Body of pancreas (tissue), 4 donors: ENCODE results near the gene BPIFB4. TPM values are rescaled to one million over a fixed set of nuclear protein-coding genes. Genes with fewer than 3 reads are reported as not detected.
"Not testable (repeated sequence)": the region's sequence is repeated elsewhere in the genome, so short reads cannot be mapped to it uniquely, and the experiment has no call there.

ENCODE experiments used
- ATAC-seq: fragments of 150-250 bp; one replicate; pipeline ENCODE4 v1.9.1; 2016
- DNase-seq, 4 donors: peaks; one replicate each; pipeline ENCODE4 v3.0.0-alpha.2; 2019
- H3K27ac ChIP-seq, 4 donors: fragments of 200-600 bp; sonication (generic); 1 replicate in 3 of 4; 2 replicates in 1 of 4; pipeline versions ENCODE4 v1.5.1 to v1.6.1; 2016 to 2019; ENCODE audit warnings: mild to moderate bottlenecking in 1 of 4, mixed read lengths in 1 of 4, moderate library complexity in 1 of 4
- H3K27me3 ChIP-seq, 2 donors: fragments of 200-600 bp; sonication (generic); one replicate each; pipeline ENCODE4 v1.6.0; 2016; ENCODE audit warnings: mild to moderate bottlenecking in 1 of 2
- H3K36me3 ChIP-seq, 2 donors: fragments of 200-600 bp; sonication (generic); replicated peaks in 1 of 2; 2 replicates each; pipeline ENCODE4 v1.5.1; 2016; ENCODE audit warnings: low read depth in 2 of 2; ENCODE audit not compliant: insufficient read depth in 1 of 2
- H3K4me1 ChIP-seq: fragments of 200-600 bp; sonication (generic); one replicate; pipeline ENCODE4 v1.6.0; 2016
- H3K4me3 ChIP-seq, 2 donors: fragments of 200-600 bp; sonication (generic); 1 replicate in 1 of 2; 2 replicates in 1 of 2; pipeline ENCODE4 v1.5.1; 2016 to 2019
- H3K9me3 ChIP-seq, 3 donors: fragments of 200-600 bp; sonication (generic); 1 replicate in 2 of 3; 2 replicates in 1 of 3; pipeline ENCODE4 v1.5.1; 2016
- POLR2A ChIP-seq, 3 donors: fragments of 450-650 bp; IDR thresholded peaks; one replicate each; pipeline ENCODE4 v1.6.1; 2016; ENCODE audit warnings: antibody characterized with exemption in 3 of 3, mild to moderate bottlenecking in 2 of 3
- WGBS, 2 donors: methylation state at CpG; one replicate each; pipeline ENCODE4 v1.1.5; 2017; 5-methylcytosine and 5-hydroxymethylcytosine counted together
- intact Hi-C: fragments of 100-400 bp; cut with DNase I; formaldehyde crosslinking; loops from one replicate; pipeline ENCODE4 v1.15.1; 2023
- total RNA-seq, 2 donors: library from RNA; depleted of rRNA; stranded (reverse); fragments of >200 nt; gene quantifications; one replicate each; pipeline ENCODE4 v1.1.0, GENCODE V29; 2016
- TF ChIP-seq, protein P1 (sequence below), 7 experiments: fragments of 450-650 bp in 4 of 7; fragments of 200-600 bp in 3 of 7; sonication (generic) in 3 of 7; IDR thresholded peaks; one replicate each; pipeline ENCODE4 v1.5.1; 2016 to 2019; ENCODE audit warnings: antibody characterized with exemption in 7 of 7

BPIFB4 gene
- total RNA-seq, 2 donors from 2014 or later: not detected

DNA sequence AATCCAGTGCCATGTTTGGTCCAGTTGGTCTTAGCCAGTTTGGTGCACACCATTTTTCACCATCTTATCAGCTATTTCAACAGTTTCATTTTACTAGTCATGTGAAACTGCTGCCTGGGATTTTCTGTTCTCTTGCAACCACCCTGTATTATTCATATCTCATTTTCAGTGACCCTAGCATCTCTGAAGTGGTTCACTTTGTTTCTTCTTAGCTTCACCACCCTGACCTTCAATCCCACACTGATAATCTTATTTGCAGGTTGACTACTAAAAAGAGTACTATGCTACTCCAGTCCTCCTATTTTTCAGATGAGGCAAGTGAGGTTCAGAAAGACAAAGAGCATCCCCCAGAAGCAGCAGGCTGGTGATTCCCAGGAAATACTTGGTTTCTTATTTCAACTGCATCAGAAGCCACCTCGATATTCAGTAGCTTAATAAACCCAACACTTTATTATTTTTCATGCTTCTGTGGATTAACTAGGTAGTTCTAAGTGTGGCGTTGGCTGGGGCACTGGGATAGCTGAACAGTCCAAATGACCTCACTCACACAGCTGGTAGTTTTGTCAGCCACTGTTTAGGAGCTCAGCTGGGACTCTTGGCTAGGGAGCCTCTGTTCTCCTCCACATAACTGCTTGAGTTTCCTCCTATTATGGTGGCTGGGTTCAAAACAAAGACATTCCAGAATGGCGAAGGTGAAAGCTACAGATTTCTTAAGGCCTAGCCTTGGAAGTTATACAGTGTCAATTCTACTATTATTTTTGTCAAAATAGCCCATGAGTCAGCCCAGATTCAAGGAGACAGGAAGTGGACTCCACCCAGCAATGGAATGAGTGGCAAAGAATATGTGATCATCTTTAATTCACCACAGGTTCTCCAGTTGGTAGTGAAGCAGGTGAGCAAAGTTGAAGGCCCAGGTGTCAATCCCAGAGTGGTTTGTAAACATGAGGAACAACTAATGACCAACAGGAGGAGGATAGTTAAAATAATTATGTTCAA lies 40.6 kb downstream of the BPIFB4 start:
- intact Hi-C loops: no loop called here
- DNase-seq (no peak), ATAC-seq (no peak)
- no peaks in the 10 kb centered on the region for H3K36me3 ChIP-seq
- TF ChIP-seq, protein P1, sequence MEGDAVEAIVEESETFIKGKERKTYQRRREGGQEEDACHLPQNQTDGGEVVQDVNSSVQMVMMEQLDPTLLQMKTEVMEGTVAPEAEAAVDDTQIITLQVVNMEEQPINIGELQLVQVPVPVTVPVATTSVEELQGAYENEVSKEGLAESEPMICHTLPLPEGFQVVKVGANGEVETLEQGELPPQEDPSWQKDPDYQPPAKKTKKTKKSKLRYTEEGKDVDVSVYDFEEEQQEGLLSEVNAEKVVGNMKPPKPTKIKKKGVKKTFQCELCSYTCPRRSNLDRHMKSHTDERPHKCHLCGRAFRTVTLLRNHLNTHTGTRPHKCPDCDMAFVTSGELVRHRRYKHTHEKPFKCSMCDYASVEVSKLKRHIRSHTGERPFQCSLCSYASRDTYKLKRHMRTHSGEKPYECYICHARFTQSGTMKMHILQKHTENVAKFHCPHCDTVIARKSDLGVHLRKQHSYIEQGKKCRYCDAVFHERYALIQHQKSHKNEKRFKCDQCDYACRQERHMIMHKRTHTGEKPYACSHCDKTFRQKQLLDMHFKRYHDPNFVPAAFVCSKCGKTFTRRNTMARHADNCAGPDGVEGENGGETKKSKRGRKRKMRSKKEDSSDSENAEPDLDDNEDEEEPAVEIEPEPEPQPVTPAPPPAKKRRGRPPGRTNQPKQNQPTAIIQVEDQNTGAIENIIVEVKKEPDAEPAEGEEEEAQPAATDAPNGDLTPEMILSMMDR (IDR thresholded peaks at IDR 0.05): no peak
- TF ChIP-seq POLR2A (IDR thresholded peaks at IDR 0.05): no peak
- H3K4me3 ChIP-seq: no peak overlapping the region
- H3K9me3 ChIP-seq: peaks cover 0 to 8% (median 0%) of the 10 kb centered on the region in 3 donors
- H3K27me3 ChIP-seq: no peaks in the 10 kb centered on the region
- H3K4me1 ChIP-seq: peaks cover 12% of the 10 kb centered on the region
- no peak overlapping the region for H3K27ac ChIP-seq
- 73 to 77% methylated on average over 3 of the region's 3 CpGs for WGBS, 2 donors

DNA sequence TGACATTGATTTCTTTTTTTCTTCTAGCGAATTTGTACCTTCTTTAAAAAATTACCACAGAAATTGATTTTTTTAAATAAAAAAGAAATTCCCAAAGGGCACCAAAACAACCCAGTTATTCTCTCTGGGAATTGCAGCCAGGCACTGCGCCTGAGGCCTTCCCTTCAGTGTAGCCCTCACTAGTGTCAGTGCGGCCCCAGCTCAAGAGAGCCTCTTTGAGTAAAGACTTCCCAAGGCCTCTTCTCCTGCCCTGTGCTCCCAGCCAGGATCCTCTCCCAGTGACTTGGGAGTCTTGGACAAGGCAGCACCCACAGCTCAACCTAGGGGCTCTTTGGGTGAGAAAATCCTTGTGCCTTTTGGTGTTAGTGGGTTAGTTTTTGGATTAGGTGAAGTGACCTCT lies 41.5 kb downstream of the BPIFB4 start:
- no peak for DNase-seq
- no peak for ATAC-seq
- TF ChIP-seq, protein P1 (IDR thresholded peaks at IDR 0.05): no peak
- TF ChIP-seq POLR2A (IDR thresholded peaks at IDR 0.05): no peak
- 90 to 96% methylated on average over 3 of the region's 3 CpGs for WGBS, 2 donors
- H3K36me3 ChIP-seq: no peaks in the 10 kb centered on the region
- no peak overlapping the region for H3K4me3 ChIP-seq
- peaks cover 0 to 8% (median 0%) of the 10 kb centered on the region in 3 donors for H3K9me3 ChIP-seq
- no peak overlapping the region for H3K27ac ChIP-seq
- intact Hi-C loops: no loop called here
- peaks cover 21% of the 10 kb centered on the region for H3K4me1 ChIP-seq
- H3K27me3 ChIP-seq: no peaks in the 10 kb centered on the region

DNA sequence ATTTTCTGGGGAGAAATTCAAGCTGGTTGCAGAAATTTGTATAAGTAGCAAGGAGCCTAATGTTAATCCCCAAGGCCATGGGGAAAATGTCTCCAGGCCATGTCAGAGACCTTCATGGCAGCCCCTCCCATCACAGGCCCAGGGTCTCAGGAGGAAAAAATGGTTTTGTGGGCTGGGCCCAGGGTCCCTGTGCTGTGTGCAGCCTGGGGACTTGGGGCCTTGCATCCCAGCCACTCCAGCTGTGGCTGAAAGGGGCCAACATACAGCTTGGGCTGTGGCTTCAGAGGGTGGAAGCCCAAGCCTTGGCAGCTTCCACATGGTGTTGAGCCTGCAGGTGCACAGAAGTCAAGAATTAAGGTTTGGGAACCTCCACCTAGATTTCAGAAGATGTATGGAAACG lies 42.9 kb downstream of the BPIFB4 start:
- DNase-seq, intact Hi-C loops, H3K36me3 ChIP-seq: not testable (repeated sequence)

DNA sequence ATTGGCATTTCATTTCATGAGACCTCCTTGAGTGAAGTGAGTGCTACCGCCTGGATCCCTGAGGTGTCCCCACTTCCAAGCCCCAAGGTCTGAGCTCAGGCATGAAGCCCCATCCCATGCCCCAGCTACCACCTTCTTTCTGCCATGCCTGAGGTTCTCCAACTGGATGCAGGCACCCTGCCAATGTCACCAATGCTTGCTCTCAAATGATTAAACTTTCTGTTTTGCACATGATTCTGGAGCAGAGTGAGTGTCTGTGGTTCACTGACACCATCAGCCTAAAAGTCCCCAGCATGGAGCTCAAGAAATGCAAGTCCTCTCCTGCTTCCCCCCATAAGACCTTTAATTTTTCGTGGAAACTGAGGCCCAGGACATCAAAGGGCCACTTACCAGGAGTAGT lies 44.8 kb downstream of the BPIFB4 start:
- Histone ChIP-seq H3K4me3 (no peak overlapping the region), H3K27ac (no peak overlapping the region), H3K9me3 (peaks cover 0 to 8% (median 0%) of the 10 kb centered on the region in 3 donors), H3K27me3 (no peaks in the 10 kb centered on the region), H3K4me1 (peaks cover 45% of the 10 kb centered on the region), H3K36me3 (no peaks in the 10 kb centered on the region)
- ATAC-seq (no peak), DNase-seq (peak; percentile 16 to 64 (median 46))
- TF ChIP-seq, protein P1 (IDR thresholded peaks at IDR 0.05): no peak
- TF ChIP-seq POLR2A (IDR thresholded peaks at IDR 0.05): no peak
- intact Hi-C loops: no loop called here
- WGBS, 2 donors: 71 to 81% methylated on average over 2 of the region's 2 CpGs

More for the DNA sequence above, 42.9 kb downstream of the BPIFB4 start:
- not testable (repeated sequence) for H3K27me3 ChIP-seq, H3K4me3 ChIP-seq, ATAC-seq, H3K9me3 ChIP-seq, H3K27ac ChIP-seq
- 50 to 70% methylated on average over 1 of the region's 1 CpG for WGBS, 2 donors
- peaks cover 33% of the 10 kb centered on the region for H3K4me1 ChIP-seq

DNA sequence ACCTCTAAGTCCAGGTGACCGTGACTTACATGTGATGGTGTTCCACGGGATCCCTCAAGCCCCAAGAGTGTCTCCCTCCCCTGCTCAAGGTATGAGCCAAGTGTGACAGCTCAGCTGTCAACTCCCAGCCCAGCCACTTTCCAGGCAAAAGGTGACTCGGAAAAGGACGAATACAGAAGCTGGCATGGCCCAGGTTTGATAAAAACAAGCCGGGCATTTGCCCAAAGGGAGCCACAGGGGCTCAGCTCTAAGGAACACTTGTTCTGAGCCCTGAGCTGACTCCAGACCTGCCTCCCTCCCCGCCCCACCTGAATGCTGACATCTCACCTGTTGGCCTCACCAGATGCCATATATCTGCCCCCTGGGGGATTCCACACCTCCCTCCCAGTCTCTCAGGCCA lies 45.6 kb downstream of the BPIFB4 start:
- WGBS, 2 donors: 59 to 60% methylated on average over 6 of the region's 6 CpGs
- intact Hi-C loops: no loop called here
- DNase-seq: peak; percentile 23 to 62 (median 48)
- Histone ChIP-seq H3K9me3 (peaks cover 0 to 5% (median 0%) of the 10 kb centered on the region in 3 donors), H3K27ac (peak overlapping the region in 1 of 4 donors; percentile 3), H3K4me3 (no peak overlapping the region), H3K27me3 (no peaks in the 10 kb centered on the region), H3K4me1 (peaks cover 45% of the 10 kb centered on the region), H3K36me3 (no peaks in the 10 kb centered on the region)
- TF ChIP-seq, protein P1 (IDR thresholded peaks at IDR 0.05): no peak
- no peak for TF ChIP-seq POLR2A (IDR thresholded peaks at IDR 0.05)
- ATAC-seq: peak; percentile 57
